Stimulated activated naive CD8-positive, alpha-beta T cell treated with anti-CD3 and anti-CD28 coated beads, Interleukin-15, Interleukin-2, amounts not matched to agents 100 ng/mL and 50 ng/mL, for 24 hours (primary cell): ENCODE measurements around the gene CD96.
"Not testable (repeated sequence)": the region's sequence is repeated elsewhere in the genome, so short reads cannot be mapped to it uniquely, and the experiment has no call there.

Experiments used
- H3K27ac Mint-ChIP-seq: one replicate; pipeline ENCODE4 v1.8.0; 2021; ENCODE audit warnings: mild to moderate bottlenecking, mixed read lengths
- H3K27me3 Mint-ChIP-seq: one replicate; pipeline ENCODE4 v1.8.0; 2021; ENCODE audit warnings: mixed read lengths
- H3K36me3 Mint-ChIP-seq: one replicate; pipeline ENCODE4 v1.8.0; 2021; ENCODE audit warnings: low read depth, mixed read lengths
- H3K4me1 Mint-ChIP-seq: one replicate; pipeline ENCODE4 v1.8.0; 2021; ENCODE audit warnings: low read depth, mixed read lengths
- H3K4me3 Mint-ChIP-seq: one replicate; pipeline ENCODE4 v1.8.0; 2021; ENCODE audit warnings: mild to moderate bottlenecking, mixed read lengths
- H3K9me3 Mint-ChIP-seq: one replicate; pipeline ENCODE4 v1.8.0; 2021; ENCODE audit warnings: mixed read lengths

Gene CD96

GRCh38 chr3:111648991-111649579, 107.1 kb downstream of the CD96 start:
- Mint-ChIP-seq H3K4me3 (no peak overlapping the region), H3K36me3 (peaks cover 50% of the 10 kb centered on the region), H3K27me3 (no peaks in the 10 kb centered on the region), H3K9me3 (no peaks in the 10 kb centered on the region), H3K27ac (no peak overlapping the region), H3K4me1 (peaks cover 16% of the 10 kb centered on the region)

DNA sequence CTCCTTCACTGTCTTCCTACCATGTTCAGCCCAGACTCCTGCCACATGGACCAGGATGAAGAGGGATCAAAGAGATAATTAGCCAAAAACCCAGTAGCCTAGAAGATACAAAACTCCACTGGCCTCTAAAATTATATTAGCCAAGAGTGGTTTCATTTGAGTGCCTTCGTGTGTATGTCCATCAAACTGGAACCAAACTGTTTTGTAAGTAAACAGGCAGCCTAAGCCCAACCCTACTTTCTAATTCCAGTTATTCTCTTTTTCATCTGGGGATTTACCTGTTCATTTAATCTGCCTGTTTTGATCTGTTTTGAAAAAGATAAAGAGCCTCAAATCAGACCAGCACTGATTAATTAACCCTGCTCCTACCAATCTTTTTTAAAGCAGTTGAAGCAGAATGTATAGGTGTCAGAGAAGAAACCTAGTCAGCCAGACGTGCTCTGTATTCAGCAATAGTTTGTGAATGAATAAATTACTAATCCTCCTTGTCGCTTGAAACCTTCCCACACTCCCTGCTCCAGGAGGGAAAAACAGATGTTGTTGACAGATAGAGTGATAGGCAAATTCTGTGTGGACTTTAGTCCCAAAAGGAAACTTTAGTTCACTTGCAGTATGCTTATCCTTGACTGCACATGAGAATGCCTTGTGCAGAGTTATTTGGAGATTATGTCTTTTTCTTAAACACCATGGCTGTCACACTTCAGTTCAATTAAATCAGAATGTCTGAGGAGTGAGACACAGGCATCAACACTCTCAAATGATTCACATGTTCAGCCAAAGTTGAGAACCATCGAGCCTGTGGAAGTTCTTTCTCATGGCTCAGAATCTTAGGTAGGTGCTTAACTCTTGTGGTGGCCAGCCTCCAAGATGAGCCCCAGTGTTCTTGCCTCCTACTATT, 108.6 kb downstream of the CD96 start:
- no peak overlapping the region for H3K27ac Mint-ChIP-seq
- no peaks in the 10 kb centered on the region for H3K27me3 Mint-ChIP-seq
- H3K4me3 Mint-ChIP-seq, result no peak overlapping the region
- no peaks in the 10 kb centered on the region for H3K9me3 Mint-ChIP-seq
- peaks cover 52% of the 10 kb centered on the region for H3K36me3 Mint-ChIP-seq
- peaks cover 16% of the 10 kb centered on the region for H3K4me1 Mint-ChIP-seq

GRCh38 chr3:111652492-111653180, 110.6 kb downstream of the CD96 start:
- Mint-ChIP-seq H3K4me3 (no peak overlapping the region), H3K9me3 (peaks cover 4% of the 10 kb centered on the region), H3K27ac (no peak overlapping the region), H3K36me3 (peaks cover 54% of the 10 kb centered on the region), H3K27me3 (no peaks in the 10 kb centered on the region), H3K4me1 (peaks cover 16% of the 10 kb centered on the region)

DNA sequence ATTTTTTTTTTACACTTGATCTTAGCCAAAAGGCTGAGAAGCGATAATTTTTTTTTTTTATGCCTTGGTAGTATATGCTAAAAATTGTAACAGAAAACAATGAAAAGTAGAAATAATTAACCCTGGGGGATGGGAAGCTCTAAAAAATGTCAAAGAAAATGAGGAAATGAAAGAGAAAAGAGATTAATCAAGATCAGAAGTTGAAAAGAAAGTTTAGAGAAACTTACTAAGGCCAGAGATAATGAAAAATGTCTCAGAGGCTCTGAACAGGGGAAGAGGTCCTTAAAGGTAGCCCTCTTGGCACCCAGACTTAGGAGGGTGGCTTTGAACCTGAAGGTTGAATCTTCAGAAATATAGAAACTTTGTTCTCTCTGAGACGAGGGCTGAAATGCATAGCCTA, 111.8 kb downstream of the CD96 start:
- Mint-ChIP-seq H3K36me3 (peaks cover 62% of the 10 kb centered on the region), H3K27ac (no peak overlapping the region), H3K4me3 (no peak overlapping the region), H3K4me1 (peaks cover 16% of the 10 kb centered on the region), H3K9me3 (peaks cover 10% of the 10 kb centered on the region), H3K27me3 (no peaks in the 10 kb centered on the region)

GRCh38 chr3:111662012-111662411, 120.0 kb downstream of the CD96 start:
- H3K9me3 Mint-ChIP-seq, result peaks cover 34% of the 10 kb centered on the region
- H3K27ac Mint-ChIP-seq, result no peak overlapping the region
- H3K4me1 Mint-ChIP-seq, result peaks cover 21% of the 10 kb centered on the region

GRCh38 chr3:111662907-111663306, 120.9 kb downstream of the CD96 start:
- H3K4me3 Mint-ChIP-seq, result no peak overlapping the region
- H3K36me3 Mint-ChIP-seq, result peaks cover 69% of the 10 kb centered on the region
- H3K4me1 Mint-ChIP-seq, result peaks cover 30% of the 10 kb centered on the region
- H3K27me3 Mint-ChIP-seq, result no peaks in the 10 kb centered on the region
- H3K9me3 Mint-ChIP-seq, result peaks cover 33% of the 10 kb centered on the region
- H3K27ac Mint-ChIP-seq, result no peak overlapping the region

More at GRCh38 chr3:111662012-111662411, 120.0 kb downstream of the CD96 start:
- Mint-ChIP-seq H3K27me3 (no peaks in the 10 kb centered on the region), H3K36me3 (peaks cover 67% of the 10 kb centered on the region), H3K4me3 (no peak overlapping the region)

DNA sequence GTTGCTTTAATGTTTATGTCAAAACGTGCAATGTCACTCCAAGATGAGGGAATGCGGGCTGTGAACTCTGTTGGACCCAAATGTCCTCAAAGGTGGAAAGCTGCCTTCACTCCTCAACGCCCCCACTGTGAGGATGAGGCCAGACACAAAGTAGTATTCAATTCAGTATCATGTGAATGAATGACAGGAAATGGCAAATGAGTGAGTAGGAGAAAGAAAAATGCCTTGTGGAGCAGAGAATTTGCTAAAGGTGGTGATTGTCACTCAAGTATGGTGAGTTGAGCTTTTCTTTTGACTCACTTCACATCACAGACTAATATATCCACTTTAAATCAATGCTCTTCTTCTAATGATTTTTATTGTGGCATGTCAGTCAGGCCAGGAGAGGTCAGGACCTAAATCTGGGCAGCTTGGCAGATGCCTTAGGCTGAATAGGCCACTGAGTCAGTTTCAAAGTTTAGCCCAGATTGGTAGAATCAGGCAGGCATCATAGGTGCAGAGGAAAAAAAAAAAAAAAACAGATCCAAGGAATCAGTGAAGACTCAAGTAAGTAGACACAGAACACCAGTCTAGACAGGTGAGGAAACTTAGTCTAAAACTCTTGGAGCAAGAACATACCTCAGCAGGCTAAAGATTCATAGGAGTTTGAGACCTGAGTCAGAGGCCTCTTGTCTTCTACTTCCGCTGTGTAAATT, 124.2 kb downstream of the CD96 start:
- Mint-ChIP-seq H3K9me3 (peaks cover 20% of the 10 kb centered on the region), H3K36me3 (peaks cover 39% of the 10 kb centered on the region), H3K4me3 (no peak overlapping the region), H3K27ac (peak overlapping the region; percentile 57), H3K4me1 (peaks cover 62% of the 10 kb centered on the region), H3K27me3 (no peaks in the 10 kb centered on the region)

DNA sequence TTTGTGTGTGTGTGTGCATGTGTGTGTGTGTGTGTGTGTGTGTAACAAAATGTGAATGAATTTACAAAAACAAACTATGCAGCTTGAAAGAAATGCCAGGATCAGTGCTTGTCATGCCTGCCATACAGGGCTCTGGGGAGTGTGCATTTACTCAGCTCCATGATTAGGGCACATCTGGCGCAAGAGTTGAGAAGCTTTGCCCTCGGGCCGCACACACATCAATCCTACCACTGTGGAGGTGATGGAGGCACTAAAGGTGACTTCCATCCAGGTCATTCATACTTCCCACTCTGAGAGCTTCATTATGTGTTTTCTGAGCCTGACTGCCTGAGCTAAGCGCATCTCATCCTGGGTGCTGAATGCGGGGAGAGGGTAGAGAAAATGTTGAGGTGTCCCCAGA, 125.2 kb downstream of the CD96 start:
- Mint-ChIP-seq H3K9me3 (peaks cover 18% of the 10 kb centered on the region), H3K4me3 (peak overlapping the region; percentile 68), H3K36me3 (peaks cover 31% of the 10 kb centered on the region), H3K27ac (peak overlapping the region; percentile 92), H3K4me1 (peaks cover 69% of the 10 kb centered on the region), H3K27me3 (no peaks in the 10 kb centered on the region)

DNA sequence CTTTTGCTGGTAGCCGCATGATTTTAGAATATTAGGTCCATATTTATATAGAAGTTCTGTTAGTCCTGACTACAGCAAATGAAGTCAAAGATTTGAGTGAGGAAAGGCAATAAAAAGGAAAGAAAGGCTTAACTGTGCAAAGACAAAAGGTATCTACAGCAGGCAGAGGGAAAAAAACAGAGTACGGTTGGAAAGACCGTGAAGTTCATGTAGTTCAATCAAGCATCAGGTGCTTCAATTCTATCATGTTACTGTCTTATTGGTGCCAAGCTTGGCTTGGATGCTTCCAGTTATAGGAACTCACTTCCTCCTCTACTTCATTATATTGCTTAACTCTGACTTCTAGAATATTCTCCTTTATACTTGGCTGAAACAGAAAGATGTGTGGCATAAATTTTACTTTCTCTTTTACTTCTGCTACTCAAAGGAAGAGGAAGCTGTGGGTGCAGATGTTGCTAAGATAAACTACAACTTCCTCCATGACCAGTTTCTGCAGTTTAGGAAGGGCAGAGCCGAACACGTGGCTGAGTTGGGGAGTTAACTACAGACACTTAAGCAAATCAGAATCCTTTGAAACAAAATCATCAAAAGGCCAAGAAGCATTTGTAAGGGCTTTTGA, 125.7 kb downstream of the CD96 start:
- Mint-ChIP-seq H3K9me3 (peaks cover 12% of the 10 kb centered on the region), H3K4me1 (peaks cover 75% of the 10 kb centered on the region), H3K4me3 (peak overlapping the region; percentile 68), H3K27ac (peak overlapping the region; percentile 92), H3K27me3 (no peaks in the 10 kb centered on the region), H3K36me3 (peaks cover 26% of the 10 kb centered on the region)

GRCh38 chr3:111668326-111668725, 126.3 kb downstream of the CD96 start:
- H3K9me3 Mint-ChIP-seq, result peaks cover 9% of the 10 kb centered on the region
- H3K36me3 Mint-ChIP-seq, result peaks cover 20% of the 10 kb centered on the region
- no peaks in the 10 kb centered on the region for H3K27me3 Mint-ChIP-seq
- peak overlapping the region; percentile 68 for H3K4me3 Mint-ChIP-seq
- H3K27ac Mint-ChIP-seq, result peak overlapping the region; percentile 71
- H3K4me1 Mint-ChIP-seq, result peaks cover 81% of the 10 kb centered on the region

GRCh38 chr3:111668888-111669488, 127.0 kb downstream of the CD96 start:
- Mint-ChIP-seq H3K9me3 (peaks cover 9% of the 10 kb centered on the region), H3K36me3 (peaks cover 16% of the 10 kb centered on the region), H3K4me1 (peaks cover 87% of the 10 kb centered on the region), H3K4me3 (no peak overlapping the region), H3K27ac (peak overlapping the region; percentile 71), H3K27me3 (no peaks in the 10 kb centered on the region)

GRCh38 chr3:111669926-111670630, 128.1 kb downstream of the CD96 start:
- Mint-ChIP-seq H3K27me3 (no peaks in the 10 kb centered on the region), H3K9me3 (peaks cover 5% of the 10 kb centered on the region), H3K36me3 (peaks cover 16% of the 10 kb centered on the region), H3K4me3 (no peak overlapping the region), H3K27ac (peak overlapping the region; percentile 65), H3K4me1 (peaks cover 87% of the 10 kb centered on the region)

DNA sequence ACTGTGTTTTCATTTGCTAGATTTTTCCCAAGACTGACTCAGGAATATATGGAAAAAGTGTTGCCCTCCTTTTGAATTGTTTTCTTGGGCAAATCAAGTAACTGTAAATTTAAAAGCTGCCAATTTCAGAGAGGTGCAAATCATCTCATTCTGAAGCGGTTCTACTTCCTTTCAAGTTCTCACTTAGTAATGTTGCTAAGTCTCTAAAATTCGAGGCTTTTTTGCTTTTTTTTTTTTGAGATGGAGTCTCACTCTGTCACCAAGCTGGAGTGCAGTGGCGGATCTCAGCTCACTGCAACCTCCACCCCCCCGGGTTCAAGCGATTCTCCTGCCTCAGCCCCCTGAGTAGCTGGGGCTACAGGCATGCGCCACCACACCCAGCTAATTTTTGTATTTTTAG, 130.5 kb downstream of the CD96 start:
- peaks cover 85% of the 10 kb centered on the region for H3K4me1 Mint-ChIP-seq
- H3K36me3 Mint-ChIP-seq, H3K9me3 Mint-ChIP-seq, H3K27me3 Mint-ChIP-seq: not testable (repeated sequence)
- peak overlapping the region; percentile 5 for H3K4me3 Mint-ChIP-seq
- peak overlapping the region; percentile 59 for H3K27ac Mint-ChIP-seq
